ENCODE results near the gene TAOK1. TPM values are rescaled to one million over a fixed set of nuclear protein-coding genes. Genes with fewer than 3 reads are reported as not detected.

TAOK1 gene
- polyA plus RNA-seq, 2 of the 4 experiments (the other 2 are of a cell fraction), result 18.2 to 46.7 TPM

DNA sequence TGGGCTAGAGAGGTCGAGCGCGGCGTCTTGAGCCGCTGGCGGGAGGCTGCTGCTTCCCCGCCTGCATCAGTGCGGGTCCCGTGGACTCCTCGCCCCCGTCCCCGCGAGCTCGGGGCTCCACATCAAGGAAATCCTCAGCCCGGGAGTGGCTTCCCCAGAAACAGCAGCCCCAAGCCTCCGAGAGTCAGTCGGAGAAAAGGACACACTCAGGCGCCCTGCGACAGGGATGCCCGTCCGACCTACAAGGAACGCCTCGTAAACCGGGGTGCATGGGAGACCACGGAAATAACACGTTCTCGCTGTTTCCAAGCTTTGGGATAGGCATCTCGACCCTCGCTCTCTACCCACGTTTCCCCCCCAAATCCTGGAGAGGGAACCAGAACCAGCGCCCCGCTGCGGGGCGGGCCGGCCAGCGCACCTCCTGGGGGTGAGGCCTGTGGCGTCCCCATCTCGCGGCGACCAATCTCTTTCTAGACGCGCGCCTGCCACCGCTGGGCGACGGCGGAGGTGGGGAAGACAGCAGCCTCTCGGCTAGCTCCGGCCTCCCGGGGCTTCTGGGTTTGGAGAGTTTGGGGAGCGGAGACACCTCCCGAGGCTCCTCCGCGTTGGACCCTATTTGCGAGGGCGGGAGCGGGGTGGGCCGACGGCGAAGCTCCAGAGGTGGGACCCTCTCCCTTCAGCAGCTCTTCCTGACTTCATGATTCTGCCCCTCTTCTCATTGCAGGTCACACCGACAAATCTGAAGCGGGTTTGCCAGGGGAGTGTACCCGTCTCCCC, 177.6 kb downstream of the TAOK1 start:
- CTCF ChIA-PET, result interaction anchor here (1.0 to 24.0 kb wide), 15 partner anchors 9 to 215 kb away, joined by 3 to 474 read pairs (median 4); partner anchors contain the start of genes ANKRD13B and CORO6
- WGBS (ENCODE audit: missing lambda C conversion rate), result 1% methylated on average over 45 of the region's 63 CpGs
- DNase-seq (ENCODE audit: low read depth in 1 of 2, low spot score in 1 of 2), result peak; percentile 85 to 90
- POLR2A ChIA-PET, result interaction anchor here (0.7 to 4.0 kb wide), 8 partner anchors 9 to 274 kb away, joined by 3 to 21 read pairs (median 4); partner anchors contain the start of genes ANKRD13B and NUFIP2
- H3K4me1 ChIP-seq, result peaks cover 20% of the 10 kb centered on the region
- ATAC-seq, result peak; percentile 54 to 71
- H3K27ac ChIP-seq, result peak overlapping the region; percentile 92 to 94
- FAIRE-seq, result no peak
- H3K4me3 ChIP-seq, result peak overlapping the region; percentile 62
- H3K9me3 ChIP-seq, result no peaks in the 10 kb centered on the region
- H3K4me2 ChIP-seq, result peak overlapping the region; percentile 83
- no peak for TF ChIP-seq HEYL (CRISPR knock-in tag; IDR thresholded peaks at IDR 0.05)
- TF ChIP-seq HDAC2 (IDR thresholded peaks at IDR 0.05), result peak; percentile 35; the same call in 1 of the 2 replicates
- 0 out of 2 replicates have a peak, but pooled peaks have one; percentile 14 for TF ChIP-seq POLR2A (IDR thresholded peaks at IDR 0.05; ENCODE audit: low read length)
- TF ChIP-seq CBX8 (IDR thresholded peaks at IDR 0.05), result no peak
- no peak for TF ChIP-seq TP53 (CRISPR knock-in tag; IDR thresholded peaks at IDR 0.05)
- peak in 1 of 2 experiments; percentile 35; a peak in 1 of 5 replicates for TF ChIP-seq RAD21 (conservative IDR thresholded peaks at IDR 0.05 in 1 of 2, IDR thresholded peaks at IDR 0.05 in 1 of 2)
- TF ChIP-seq, protein P1, sequence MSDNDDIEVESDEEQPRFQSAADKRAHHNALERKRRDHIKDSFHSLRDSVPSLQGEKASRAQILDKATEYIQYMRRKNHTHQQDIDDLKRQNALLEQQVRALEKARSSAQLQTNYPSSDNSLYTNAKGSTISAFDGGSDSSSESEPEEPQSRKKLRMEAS (IDR thresholded peaks at IDR 0.05), result peak; percentile 48
- no peak for TF ChIP-seq MYC (IDR thresholded peaks at IDR 0.05; ENCODE audit: borderline replicate concordance, low read length)
- TF ChIP-seq HOXB13 (CRISPR knock-in tag; IDR thresholded peaks at IDR 0.05; ENCODE audit: low read depth), result no peak
- TF ChIP-seq HOXA7 (CRISPR knock-in tag; IDR thresholded peaks at IDR 0.05), result no peak
- TF ChIP-seq SMC3 (IDR thresholded peaks at IDR 0.05), result 0 out of 3 replicates have a peak, but pooled peaks have one; percentile 18
- TF ChIP-seq, protein P2, sequence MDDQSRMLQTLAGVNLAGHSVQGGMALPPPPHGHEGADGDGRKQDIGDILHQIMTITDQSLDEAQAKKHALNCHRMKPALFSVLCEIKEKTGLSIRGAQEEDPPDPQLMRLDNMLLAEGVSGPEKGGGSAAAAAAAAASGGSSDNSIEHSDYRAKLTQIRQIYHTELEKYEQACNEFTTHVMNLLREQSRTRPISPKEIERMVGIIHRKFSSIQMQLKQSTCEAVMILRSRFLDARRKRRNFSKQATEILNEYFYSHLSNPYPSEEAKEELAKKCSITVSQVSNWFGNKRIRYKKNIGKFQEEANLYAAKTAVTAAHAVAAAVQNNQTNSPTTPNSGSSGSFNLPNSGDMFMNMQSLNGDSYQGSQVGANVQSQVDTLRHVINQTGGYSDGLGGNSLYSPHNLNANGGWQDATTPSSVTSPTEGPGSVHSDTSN (IDR thresholded peaks at IDR 0.05), result no peak
- TF ChIP-seq ESRRA (IDR thresholded peaks at IDR 0.05; ENCODE audit: borderline replicate concordance, low read length), result no peak
- no peak for TF ChIP-seq CHD2 (IDR thresholded peaks at IDR 0.05; ENCODE audit: low read length, partially characterized antibody)
- TF ChIP-seq RCOR1 (IDR thresholded peaks at IDR 0.05; ENCODE audit: low read depth, low read length), result no peak
- TF ChIP-seq CEBPB (IDR thresholded peaks at IDR 0.05), result no peak
- TF ChIP-seq POLR2AphosphoS2 (conservative IDR thresholded peaks at IDR 0.05; ENCODE audit: low read length), result no peak
- TF ChIP-seq BHLHE40 (IDR thresholded peaks at IDR 0.05; ENCODE audit: low read depth, low read length), result no peak
- TF ChIP-seq NFE2L2 (conservative IDR thresholded peaks at IDR 0.05; ENCODE audit: low read length), result no peak
- peak; percentile 47; the same call in 1 of the 2 replicates for TF ChIP-seq RNF2 (IDR thresholded peaks at IDR 0.05; ENCODE audit: borderline replicate concordance, low read depth)
- TF ChIP-seq, protein P3, sequence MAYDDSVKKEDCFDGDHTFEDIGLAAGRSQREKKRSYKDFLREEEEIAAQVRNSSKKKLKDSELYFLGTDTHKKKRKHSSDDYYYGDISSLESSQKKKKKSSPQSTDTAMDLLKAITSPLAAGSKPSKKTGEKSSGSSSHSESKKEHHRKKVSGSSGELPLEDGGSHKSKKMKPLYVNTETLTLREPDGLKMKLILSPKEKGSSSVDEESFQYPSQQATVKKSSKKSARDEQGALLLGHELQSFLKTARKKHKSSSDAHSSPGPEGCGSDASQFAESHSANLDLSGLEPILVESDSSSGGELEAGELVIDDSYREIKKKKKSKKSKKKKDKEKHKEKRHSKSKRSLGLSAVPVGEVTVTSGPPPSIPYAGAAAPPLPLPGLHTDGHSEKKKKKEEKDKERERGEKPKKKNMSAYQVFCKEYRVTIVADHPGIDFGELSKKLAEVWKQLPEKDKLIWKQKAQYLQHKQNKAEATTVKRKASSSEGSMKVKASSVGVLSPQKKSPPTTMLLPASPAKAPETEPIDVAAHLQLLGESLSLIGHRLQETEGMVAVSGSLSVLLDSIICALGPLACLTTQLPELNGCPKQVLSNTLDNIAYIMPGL (CRISPR knock-in tag; IDR thresholded peaks at IDR 0.05; ENCODE audit: borderline replicate concordance), result 0 out of 2 replicates have a peak, but pooled peaks have one; percentile 20
- no peak for TF ChIP-seq EHMT2 (IDR thresholded peaks at IDR 0.05; ENCODE audit: low read depth)
- TF ChIP-seq, protein P4, sequence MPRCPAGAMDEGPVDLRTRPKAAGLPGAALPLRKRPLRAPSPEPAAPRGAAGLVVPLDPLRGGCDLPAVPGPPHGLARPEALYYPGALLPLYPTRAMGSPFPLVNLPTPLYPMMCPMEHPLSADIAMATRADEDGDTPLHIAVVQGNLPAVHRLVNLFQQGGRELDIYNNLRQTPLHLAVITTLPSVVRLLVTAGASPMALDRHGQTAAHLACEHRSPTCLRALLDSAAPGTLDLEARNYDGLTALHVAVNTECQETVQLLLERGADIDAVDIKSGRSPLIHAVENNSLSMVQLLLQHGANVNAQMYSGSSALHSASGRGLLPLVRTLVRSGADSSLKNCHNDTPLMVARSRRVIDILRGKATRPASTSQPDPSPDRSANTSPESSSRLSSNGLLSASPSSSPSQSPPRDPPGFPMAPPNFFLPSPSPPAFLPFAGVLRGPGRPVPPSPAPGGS (IDR thresholded peaks at IDR 0.05), result 0 out of 3 replicates have a peak, but pooled peaks have one; percentile 2
- TF ChIP-seq RFX5 (IDR thresholded peaks at IDR 0.05), result peak; percentile 38; the same call in 1 of the 2 replicates
- TF ChIP-seq NPAS2 (CRISPR knock-in tag; IDR thresholded peaks at IDR 0.05; ENCODE audit: borderline replicate concordance), result no peak
- TF ChIP-seq, protein P5, sequence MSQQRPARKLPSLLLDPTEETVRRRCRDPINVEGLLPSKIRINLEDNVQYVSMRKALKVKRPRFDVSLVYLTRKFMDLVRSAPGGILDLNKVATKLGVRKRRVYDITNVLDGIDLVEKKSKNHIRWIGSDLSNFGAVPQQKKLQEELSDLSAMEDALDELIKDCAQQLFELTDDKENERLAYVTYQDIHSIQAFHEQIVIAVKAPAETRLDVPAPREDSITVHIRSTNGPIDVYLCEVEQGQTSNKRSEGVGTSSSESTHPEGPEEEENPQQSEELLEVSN (IDR thresholded peaks at IDR 0.05; ENCODE audit: borderline replicate concordance, low read depth), result no peak
- no peak for TF ChIP-seq CBX2 (IDR thresholded peaks at IDR 0.05; ENCODE audit: borderline replicate concordance, low read depth)
- no peak for TF ChIP-seq TFCP2L1 (CRISPR knock-in tag; IDR thresholded peaks at IDR 0.05)
- no peak for TF ChIP-seq MAZ (IDR thresholded peaks at IDR 0.05; ENCODE audit: borderline replicate concordance, low read depth, low read length)
- no peak for TF ChIP-seq NR3C1 (IDR thresholded peaks at IDR 0.05)
- TF ChIP-seq MAFK (IDR thresholded peaks at IDR 0.05; ENCODE audit: partially characterized antibody), result no peak
- TF ChIP-seq KDM5A (IDR thresholded peaks at IDR 0.05), result no peak
- TF ChIP-seq ZC3H11A (IDR thresholded peaks at IDR 0.05), result no peak
- TF ChIP-seq, protein P6, sequence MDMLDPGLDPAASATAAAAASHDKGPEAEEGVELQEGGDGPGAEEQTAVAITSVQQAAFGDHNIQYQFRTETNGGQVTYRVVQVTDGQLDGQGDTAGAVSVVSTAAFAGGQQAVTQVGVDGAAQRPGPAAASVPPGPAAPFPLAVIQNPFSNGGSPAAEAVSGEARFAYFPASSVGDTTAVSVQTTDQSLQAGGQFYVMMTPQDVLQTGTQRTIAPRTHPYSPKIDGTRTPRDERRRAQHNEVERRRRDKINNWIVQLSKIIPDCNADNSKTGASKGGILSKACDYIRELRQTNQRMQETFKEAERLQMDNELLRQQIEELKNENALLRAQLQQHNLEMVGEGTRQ (IDR thresholded peaks at IDR 0.05), result 0 out of 2 replicates have a peak, but pooled peaks have one; percentile 2
- no peak for TF ChIP-seq HOXB5 (CRISPR knock-in tag; IDR thresholded peaks at IDR 0.05)
